GM21381 (cell line): ENCODE data around the gene PPP1R37.

Experiments
- ATAC-seq: cut with Tn5 transposase; IDR thresholded peaks from one replicate; pipeline ENCODE4 v1.9.1; 2021; ENCODE audit warnings: mild to moderate bottlenecking, moderate library complexity; ENCODE audit not compliant: unreplicated experiment

PPP1R37 gene

GRCh38 chr19:45150751-45151281 is 57.8 kb downstream of the PPP1R37 start:
- no peak for ATAC-seq

GRCh38 chr19:45151320-45151719 is 58.3 kb downstream of the PPP1R37 start:
- no peak for ATAC-seq

GRCh38 chr19:45151821-45152503 is 59.0 kb downstream of the PPP1R37 start:
- ATAC-seq = no peak

GRCh38 chr19:45152504-45153338 is 59.7 kb downstream of the PPP1R37 start:
- no peak for ATAC-seq

- no peak for ATAC-seq
These were observed 60.5 kb downstream of the PPP1R37 start for GRCh38 chr19:45153339-45154063.

- ATAC-seq = no peak
These were observed 61.3 kb downstream of the PPP1R37 start for GRCh38 chr19:45154064-45154827.

GRCh38 chr19:45156011-45156630 is 63.1 kb downstream of the PPP1R37 start:
- ATAC-seq = no peak

- ATAC-seq = no peak
These were observed 63.8 kb downstream of the PPP1R37 start for GRCh38 chr19:45156751-45157150.

- no peak for ATAC-seq
These were observed 65.7 kb downstream of the PPP1R37 start for GRCh38 chr19:45158503-45159209.

GRCh38 chr19:45159210-45159970 is 66.4 kb downstream of the PPP1R37 start:
- ATAC-seq = no peak

GRCh38 chr19:45159971-45160324 is 67.0 kb downstream of the PPP1R37 start:
- ATAC-seq = no peak

GRCh38 chr19:45160870-45161737 is 68.1 kb downstream of the PPP1R37 start, which contains the start of gene NKPD1:
Gene NKPD1 (minus strand): TSS chr19:45160982. CDS start chr19:45160150, 832 bp downstream.
- ATAC-seq = no peak

GRCh38 chr19:45161738-45162607 is 69.0 kb downstream of the PPP1R37 start:
- no peak for ATAC-seq

GRCh38 chr19:45162608-45163143 is 69.7 kb downstream of the PPP1R37 start:
- ATAC-seq = no peak

GRCh38 chr19:45163156-45163555 is 70.2 kb downstream of the PPP1R37 start:
- ATAC-seq = no peak

- no peak for ATAC-seq
These were observed 70.9 kb downstream of the PPP1R37 start for GRCh38 chr19:45163751-45164460.
